Stimulated activated CD4-positive, alpha-beta T cell treated with anti-CD3 and anti-CD28 coated beads, Interleukin-12 subunit alpha, Interleukin-12 subunit beta, amount 100 ng/mL, for 48 hours (primary cell): ENCODE results near the gene JCAD.
"Not testable (repeated sequence)": the region's sequence is repeated elsewhere in the genome, so short reads cannot be mapped to it uniquely, and the experiment has no call there.

Experiments
- DNase-seq, 3 donors: peaks; one replicate each; pipeline ENCODE4 v3.0.0-alpha.2; 2020; ENCODE audit warnings: low read depth in 2 of 3, low spot score in 1 of 3

JCAD gene

GRCh38 chr10:30028006-30028737, 31.2 kb downstream of the JCAD start:
- DNase-seq = no peak

- peak; percentile 76 to 80 (median 76) for DNase-seq
These were observed 32.1 kb downstream of the JCAD start for GRCh38 chr10:30027057-30028005.

- DNase-seq = no peak
These were observed 32.8 kb downstream of the JCAD start for GRCh38 chr10:30026578-30026977.

GRCh38 chr10:30026080-30026479, 33.3 kb downstream of the JCAD start:
- no peak for DNase-seq

GRCh38 chr10:30025428-30025827, 34.0 kb downstream of the JCAD start:
- DNase-seq = not testable (repeated sequence)

- no peak for DNase-seq
These were observed 36.8 kb downstream of the JCAD start for GRCh38 chr10:30022590-30022989.

GRCh38 chr10:30019468-30019867, 39.9 kb downstream of the JCAD start:
- DNase-seq = no peak

GRCh38 chr10:30018496-30018895, 40.9 kb downstream of the JCAD start:
- no peak for DNase-seq

GRCh38 chr10:30017966-30018365, 41.4 kb downstream of the JCAD start:
- no peak for DNase-seq

- DNase-seq = no peak
These were observed 41.8 kb downstream of the JCAD start for GRCh38 chr10:30017556-30017955.

- no peak for DNase-seq
These were observed 44.9 kb downstream of the JCAD start for GRCh38 chr10:30014511-30014910.

GRCh38 chr10:30013757-30014156, 45.6 kb downstream of the JCAD start:
- DNase-seq = no peak

- no peak for DNase-seq
These were observed 47.3 kb downstream of the JCAD start for GRCh38 chr10:30011956-30012647.

- no peak for DNase-seq
These were observed 48.0 kb downstream of the JCAD start for GRCh38 chr10:30011396-30011795.

GRCh38 chr10:30007406-30007805, 52.0 kb downstream of the JCAD start:
- no peak for DNase-seq

- no peak for DNase-seq
These were observed 53.0 kb downstream of the JCAD start for GRCh38 chr10:30006410-30006809.

- DNase-seq = not testable (repeated sequence)
These were observed 54.3 kb downstream of the JCAD start for GRCh38 chr10:30005116-30005515.

GRCh38 chr10:30002426-30003266, 56.7 kb downstream of the JCAD start:
- peak; percentile 37 to 61 (median 50) for DNase-seq

- no peak for DNase-seq
These were observed 58.4 kb downstream of the JCAD start for GRCh38 chr10:30000802-30001571.
